ENCODE results near the gene CBX4. TPM values are rescaled to one million over a fixed set of nuclear protein-coding genes. Genes with fewer than 3 reads are reported as not detected.

CBX4 gene
- total RNA-seq, 1 donor from 2014 or later, result 16.9 TPM

DNA sequence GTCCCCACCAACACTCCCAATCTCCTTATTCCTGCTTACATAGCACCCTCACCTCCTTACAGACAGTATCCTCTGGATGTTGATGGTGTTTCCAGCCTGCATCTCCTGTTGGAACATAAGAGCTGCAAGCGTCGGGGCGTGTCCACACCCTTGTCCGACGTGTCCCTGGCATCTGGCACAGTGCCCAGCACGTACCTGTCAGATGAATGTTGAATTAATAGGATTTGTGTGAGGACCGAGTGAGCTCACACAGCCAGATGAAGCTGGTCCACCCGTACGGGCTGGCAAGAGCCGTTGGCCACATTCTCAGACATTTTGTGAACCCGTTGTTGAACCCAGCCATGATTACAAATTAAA is 12.2 kb upstream of the CBX4 start:
- H3K4me3 Mint-ChIP-seq (ENCODE audit: unreplicated experiment), result no peak overlapping the region
- no peak overlapping the region for H3K27ac ChIP-seq (ENCODE audit: low read depth, low read length)
- no peaks in the 10 kb centered on the region for H3K36me3 ChIP-seq (ENCODE audit: insufficient read depth, low read length)
- H3K9ac ChIP-seq (ENCODE audit: low read length), result no peak overlapping the region
- H2AFZ ChIP-seq (ENCODE audit: low read depth, low read length), result no peak overlapping the region
- peaks cover 2% of the 10 kb centered on the region for H3K9me3 Mint-ChIP-seq (ENCODE audit: unreplicated experiment)
- H3K4me1 ChIP-seq (ENCODE audit: insufficient read depth, low read length), result peaks cover 16% of the 10 kb centered on the region
- H3K27me3 Mint-ChIP-seq (ENCODE audit: low read depth, unreplicated experiment), result peaks cover 33% of the 10 kb centered on the region
- H4K20me1 ChIP-seq (ENCODE audit: insufficient read depth, low read length), result no peaks in the 10 kb centered on the region
- peaks cover 2% of the 10 kb centered on the region for H3K36me3 Mint-ChIP-seq (ENCODE audit: low read depth, unreplicated experiment)
- peaks cover 9% of the 10 kb centered on the region for H3K4me1 Mint-ChIP-seq (ENCODE audit: low read depth, unreplicated experiment)
- H3K27me3 ChIP-seq (ENCODE audit: insufficient read depth, low read length), result no peaks in the 10 kb centered on the region
- H3K79me2 ChIP-seq (ENCODE audit: insufficient read depth, low read length), result no peaks in the 10 kb centered on the region
- H3K27ac Mint-ChIP-seq (ENCODE audit: unreplicated experiment), result peak overlapping the region; percentile 84
- no peak overlapping the region for H3K4me3 ChIP-seq (ENCODE audit: insufficient read depth, low read depth, low read length)
- DNase-seq (ENCODE audit: low read depth) (no peak), FAIRE-seq (no peak)
- TF ChIP-seq, protein P1, sequence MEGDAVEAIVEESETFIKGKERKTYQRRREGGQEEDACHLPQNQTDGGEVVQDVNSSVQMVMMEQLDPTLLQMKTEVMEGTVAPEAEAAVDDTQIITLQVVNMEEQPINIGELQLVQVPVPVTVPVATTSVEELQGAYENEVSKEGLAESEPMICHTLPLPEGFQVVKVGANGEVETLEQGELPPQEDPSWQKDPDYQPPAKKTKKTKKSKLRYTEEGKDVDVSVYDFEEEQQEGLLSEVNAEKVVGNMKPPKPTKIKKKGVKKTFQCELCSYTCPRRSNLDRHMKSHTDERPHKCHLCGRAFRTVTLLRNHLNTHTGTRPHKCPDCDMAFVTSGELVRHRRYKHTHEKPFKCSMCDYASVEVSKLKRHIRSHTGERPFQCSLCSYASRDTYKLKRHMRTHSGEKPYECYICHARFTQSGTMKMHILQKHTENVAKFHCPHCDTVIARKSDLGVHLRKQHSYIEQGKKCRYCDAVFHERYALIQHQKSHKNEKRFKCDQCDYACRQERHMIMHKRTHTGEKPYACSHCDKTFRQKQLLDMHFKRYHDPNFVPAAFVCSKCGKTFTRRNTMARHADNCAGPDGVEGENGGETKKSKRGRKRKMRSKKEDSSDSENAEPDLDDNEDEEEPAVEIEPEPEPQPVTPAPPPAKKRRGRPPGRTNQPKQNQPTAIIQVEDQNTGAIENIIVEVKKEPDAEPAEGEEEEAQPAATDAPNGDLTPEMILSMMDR (IDR thresholded peaks at IDR 0.05; ENCODE audit: insufficient read depth, low read depth, low read length), result no peak
- no peak for TF ChIP-seq EZH2 (IDR thresholded peaks at IDR 0.05; ENCODE audit: insufficient read depth, low read length)
- H3K4me2 ChIP-seq (ENCODE audit: low read length), result no peak overlapping the region
- no peaks in the 10 kb centered on the region for H3K9me3 ChIP-seq (ENCODE audit: insufficient read depth, low read depth, low read length)

DNA sequence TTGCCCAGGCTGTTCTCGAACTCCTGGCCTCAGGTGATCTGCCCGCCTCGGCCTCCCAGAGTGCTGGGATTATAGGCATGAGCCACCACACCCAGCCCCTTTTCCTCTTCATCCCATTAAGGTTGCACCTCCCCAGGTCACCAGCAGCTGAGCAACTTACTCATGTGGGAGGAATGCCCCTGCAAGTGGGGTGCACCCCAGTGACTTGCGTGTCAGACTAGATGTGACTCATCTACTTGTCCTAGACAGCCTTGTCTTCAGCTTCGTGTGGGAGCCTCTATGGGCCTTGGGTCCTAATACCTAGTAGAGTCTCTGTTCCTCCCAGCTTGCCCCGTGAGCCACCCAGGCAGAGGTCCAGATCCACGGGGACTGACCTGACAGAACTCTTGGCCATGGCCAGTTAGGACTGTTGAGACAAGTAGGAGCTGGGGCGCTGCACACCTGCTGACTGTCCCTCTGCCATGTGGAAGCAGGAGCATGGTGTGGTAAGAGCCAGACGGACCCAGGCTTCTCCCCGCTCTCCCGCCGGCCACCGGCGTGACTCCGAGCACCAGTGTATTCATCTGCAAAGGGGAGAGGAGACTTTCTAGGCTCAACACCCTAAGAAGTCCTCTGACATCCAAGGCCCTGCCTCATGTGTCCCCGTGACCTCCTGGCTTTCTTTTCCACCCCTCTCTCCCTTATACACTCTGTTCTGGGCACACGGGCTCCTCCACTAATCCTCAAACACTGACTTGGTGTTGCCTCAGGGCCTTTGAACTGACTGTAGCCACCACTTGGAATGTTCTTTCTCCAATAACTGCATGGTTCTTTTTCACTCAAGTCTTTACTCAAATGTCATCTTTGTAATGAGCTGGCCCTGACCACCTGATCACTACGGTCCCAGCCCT is 11.6 kb upstream of the CBX4 start:
- Histone ChIP-seq H3K4me2 (ENCODE audit: low read length) (peak overlapping the region; percentile 2), H3K9ac (ENCODE audit: low read length) (no peak overlapping the region), H3K27ac (ENCODE audit: low read depth, low read length) (peak overlapping the region; percentile 52), H3K36me3 (ENCODE audit: insufficient read depth, low read length) (no peaks in the 10 kb centered on the region), H3K4me3 (ENCODE audit: insufficient read depth, low read depth, low read length) (no peak overlapping the region), H4K20me1 (ENCODE audit: insufficient read depth, low read length) (no peaks in the 10 kb centered on the region), H3K4me1 (ENCODE audit: insufficient read depth, low read length) (peaks cover 16% of the 10 kb centered on the region), H3K27me3 (ENCODE audit: insufficient read depth, low read length) (no peaks in the 10 kb centered on the region), H2AFZ (ENCODE audit: low read depth, low read length) (no peak overlapping the region), H3K9me3 (ENCODE audit: insufficient read depth, low read depth, low read length) (no peaks in the 10 kb centered on the region), H3K79me2 (ENCODE audit: insufficient read depth, low read length) (no peaks in the 10 kb centered on the region)
- DNase-seq (ENCODE audit: low read depth) (peak; percentile 84), FAIRE-seq (no peak)
- peaks cover 2% of the 10 kb centered on the region for H3K36me3 Mint-ChIP-seq (ENCODE audit: low read depth, unreplicated experiment)
- peak overlapping the region; percentile 84 for H3K27ac Mint-ChIP-seq (ENCODE audit: unreplicated experiment)
- H3K9me3 Mint-ChIP-seq (ENCODE audit: unreplicated experiment), result peaks cover 2% of the 10 kb centered on the region
- TF ChIP-seq, protein P1 (IDR thresholded peaks at IDR 0.05; ENCODE audit: insufficient read depth, low read depth, low read length), result no peak
- TF ChIP-seq EZH2 (IDR thresholded peaks at IDR 0.05; ENCODE audit: insufficient read depth, low read length), result no peak
- H3K27me3 Mint-ChIP-seq (ENCODE audit: low read depth, unreplicated experiment), result peaks cover 36% of the 10 kb centered on the region
- no peak overlapping the region for H3K4me3 Mint-ChIP-seq (ENCODE audit: unreplicated experiment)
- H3K4me1 Mint-ChIP-seq (ENCODE audit: low read depth, unreplicated experiment), result peaks cover 9% of the 10 kb centered on the region

DNA sequence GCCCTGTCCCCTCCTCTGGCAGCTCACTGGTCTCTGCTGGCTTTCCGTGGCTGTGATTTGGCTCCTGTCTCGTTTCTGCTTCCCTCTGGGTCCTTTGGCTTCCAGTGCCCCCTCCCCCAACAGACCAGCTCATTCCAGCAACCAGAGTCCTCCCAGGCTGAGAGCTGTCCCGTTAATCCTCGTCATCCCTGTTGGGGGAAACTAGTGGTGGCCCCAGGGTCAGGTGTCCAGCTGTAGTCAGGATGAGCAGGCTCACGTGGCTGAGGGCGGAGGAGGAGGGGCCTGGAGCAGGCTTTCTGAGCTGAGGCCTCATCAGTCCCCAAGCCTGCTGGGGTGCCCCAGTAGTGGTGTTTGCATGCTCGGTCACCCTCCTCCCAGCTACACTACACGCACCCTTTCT is 10.7 kb upstream of the CBX4 start:
- peaks cover 3% of the 10 kb centered on the region for H3K27me3 ChIP-seq (ENCODE audit: insufficient read depth, low read length)
- no peaks in the 10 kb centered on the region for H3K36me3 Mint-ChIP-seq (ENCODE audit: low read depth, unreplicated experiment)
- H3K36me3 ChIP-seq (ENCODE audit: insufficient read depth, low read length), result no peaks in the 10 kb centered on the region
- H3K4me1 ChIP-seq (ENCODE audit: insufficient read depth, low read length), result peaks cover 16% of the 10 kb centered on the region
- no peak for TF ChIP-seq EZH2 (IDR thresholded peaks at IDR 0.05; ENCODE audit: insufficient read depth, low read length)
- TF ChIP-seq, protein P1 (IDR thresholded peaks at IDR 0.05; ENCODE audit: insufficient read depth, low read depth, low read length), result no peak
- H3K4me3 Mint-ChIP-seq (ENCODE audit: unreplicated experiment), result no peak overlapping the region
- peaks cover 2% of the 10 kb centered on the region for H3K9me3 Mint-ChIP-seq (ENCODE audit: unreplicated experiment)
- H4K20me1 ChIP-seq (ENCODE audit: insufficient read depth, low read length), result no peaks in the 10 kb centered on the region
- H2AFZ ChIP-seq (ENCODE audit: low read depth, low read length), result no peak overlapping the region
- no peak overlapping the region for H3K4me3 ChIP-seq (ENCODE audit: insufficient read depth, low read depth, low read length)
- no peak for FAIRE-seq
- no peaks in the 10 kb centered on the region for H3K79me2 ChIP-seq (ENCODE audit: insufficient read depth, low read length)
- H3K4me1 Mint-ChIP-seq (ENCODE audit: low read depth, unreplicated experiment), result peaks cover 9% of the 10 kb centered on the region
- H3K27ac Mint-ChIP-seq (ENCODE audit: unreplicated experiment), result no peak overlapping the region
- no peaks in the 10 kb centered on the region for H3K9me3 ChIP-seq (ENCODE audit: insufficient read depth, low read depth, low read length)
- no peak overlapping the region for H3K4me2 ChIP-seq (ENCODE audit: low read length)
- peak overlapping the region; percentile 6 for H3K27ac ChIP-seq (ENCODE audit: low read depth, low read length)
- DNase-seq (ENCODE audit: low read depth), result no peak
- H3K9ac ChIP-seq (ENCODE audit: low read length), result no peak overlapping the region
- peaks cover 29% of the 10 kb centered on the region for H3K27me3 Mint-ChIP-seq (ENCODE audit: low read depth, unreplicated experiment)
